WTC11 (cell line): Measurements from ENCODE around the gene KCNJ1. TPM values are rescaled to one million over a fixed set of nuclear protein-coding genes. Genes with fewer than 3 reads are reported as not detected.

Source experiments
- ATAC-seq: fragments of 200-7000 bp; cut with Tn5 transposase; 2 replicates; pipeline ENCODE4 v1.10.0; 2021; ENCODE audit warnings: mild to moderate bottlenecking, moderate library complexity
- CTCF ChIA-PET: fragments of 300-600 bp; sonication (Branson Sonifier 250); formaldehyde crosslinking; loops from one replicate; lab custom pipeline; 2021; ENCODE audit warnings: antibody characterized with exemption; lab: Charles Lee
- POLR2A ChIA-PET: fragments of 350-600 bp; sonication (Branson Sonifier 250); formaldehyde crosslinking; loops from one replicate; lab custom pipeline; 2021; ENCODE audit warnings: antibody characterized with exemption; lab: Charles Lee
- DNase-seq: peaks from one replicate; pipeline ENCODE4 v3.0.0; 2021; ENCODE audit warnings: low spot score
- H3K27ac Mint-ChIP-seq: 2 replicates; pipeline ENCODE4 v1.8.0; 2021; ENCODE audit warnings: mixed read lengths
- H3K27me3 Mint-ChIP-seq: 2 replicates; pipeline ENCODE4 v1.8.0; 2021; ENCODE audit warnings: low read depth, mild to moderate bottlenecking, moderate library complexity, mixed read lengths
- H3K36me3 Mint-ChIP-seq: 2 replicates; pipeline ENCODE4 v1.8.0; 2021; ENCODE audit warnings: mixed read lengths
- H3K4me1 Mint-ChIP-seq: 2 replicates; pipeline ENCODE4 v1.8.0; 2022; ENCODE audit warnings: mixed read lengths
- H3K4me3 Mint-ChIP-seq: 2 replicates; pipeline ENCODE4 v1.8.0; 2021; ENCODE audit warnings: mild to moderate bottlenecking, moderate library complexity, mixed read lengths
- H3K9me3 Mint-ChIP-seq: 2 replicates; pipeline ENCODE4 v1.8.0; 2021; ENCODE audit warnings: mixed read lengths
- HMGA2 ChIP-seq: fragments of 250-450 bp; sonication (Bioruptor Pico); IDR thresholded peaks from 2 replicates; pipeline ENCODE4 v1.4.0; 2021; ENCODE audit warnings: mild to moderate bottlenecking, moderate library complexity
- NR1H2 ChIP-seq: sonication (generic); formaldehyde crosslinking; IDR thresholded peaks from 2 replicates; pipeline ENCODE4 v1.9.0; 2021; ENCODE audit warnings: mild to moderate bottlenecking, moderate library complexity, missing genetic modification reagents
- RELA ChIP-seq: sonication (generic); formaldehyde crosslinking; IDR thresholded peaks from 2 replicates; pipeline ENCODE4 v1.8.1; 2022; ENCODE audit warnings: missing genetic modification reagents, mild to moderate bottlenecking, borderline replicate concordance
- SMAD4 ChIP-seq: sonication (generic); formaldehyde crosslinking; IDR thresholded peaks from 2 replicates; pipeline ENCODE4 v1.8.0; 2022; ENCODE audit warnings: mild to moderate bottlenecking, missing genetic modification reagents
- SOX15 ChIP-seq: fragments of 250-450 bp; sonication (Bioruptor Pico); IDR thresholded peaks from 2 replicates; pipeline ENCODE4 v1.9.0; 2021; ENCODE audit warnings: mild to moderate bottlenecking
- ZNF219 ChIP-seq: sonication (generic); formaldehyde crosslinking; IDR thresholded peaks from 2 replicates; pipeline ENCODE4 v1.8.0; 2023; ENCODE audit warnings: missing genetic modification reagents, mild to moderate bottlenecking, borderline replicate concordance
- ZNF671 ChIP-seq: fragments of 250-450 bp; sonication (Bioruptor Pico); IDR thresholded peaks from 2 replicates; pipeline ENCODE4 v1.8.0; 2021; ENCODE audit warnings: mild to moderate bottlenecking
- total RNA-seq: library from RNA; stranded (reverse); gene quantifications from 3 replicates; pipeline ENCODE4 v1.2.3, GENCODE V29; 2021
- TF ChIP-seq, protein P1 (sequence below): sonication (generic); formaldehyde crosslinking; IDR thresholded peaks from 2 replicates; pipeline ENCODE4 v1.8.0; 2022; ENCODE audit warnings: missing genetic modification reagents
- TF ChIP-seq, protein P2 (sequence below): sonication (generic); formaldehyde crosslinking; IDR thresholded peaks from 2 replicates; pipeline ENCODE4 v1.8.1; 2022; ENCODE audit warnings: mild to moderate bottlenecking, missing genetic modification reagents, moderate library complexity, borderline replicate concordance
- TF ChIP-seq, protein P3 (sequence below): sonication (generic); formaldehyde crosslinking; IDR thresholded peaks from 2 replicates; pipeline ENCODE4 v1.8.1; 2023; ENCODE audit warnings: mild to moderate bottlenecking, missing genetic modification reagents, moderate library complexity
- TF ChIP-seq, protein P4 (sequence below): sonication (generic); formaldehyde crosslinking; conservative IDR thresholded peaks from 2 replicates; pipeline ENCODE4 v1.8.1; 2022; ENCODE audit warnings: mild to moderate bottlenecking, missing genetic modification reagents
- TF ChIP-seq, protein P5 (sequence below): sonication (generic); formaldehyde crosslinking; conservative IDR thresholded peaks from 2 replicates; pipeline ENCODE4 v1.8.1; 2023; ENCODE audit warnings: mild to moderate bottlenecking, low read depth, missing genetic modification reagents, moderate library complexity
- TF ChIP-seq, protein P6 (sequence below): fragments of 250-450 bp; sonication (Bioruptor Pico); conservative IDR thresholded peaks from 2 replicates; pipeline ENCODE4 v1.9.0; 2021; ENCODE audit warnings: mild to moderate bottlenecking
- TF ChIP-seq, protein P7 (sequence below): sonication (generic); formaldehyde crosslinking; IDR thresholded peaks from 2 replicates; pipeline ENCODE4 v1.8.1; 2023; ENCODE audit warnings: mild to moderate bottlenecking, moderate library complexity, missing genetic modification reagents

The KCNJ1 gene
- total RNA-seq, 1 experiment from 2014 or later, result 0.24 TPM

DNA sequence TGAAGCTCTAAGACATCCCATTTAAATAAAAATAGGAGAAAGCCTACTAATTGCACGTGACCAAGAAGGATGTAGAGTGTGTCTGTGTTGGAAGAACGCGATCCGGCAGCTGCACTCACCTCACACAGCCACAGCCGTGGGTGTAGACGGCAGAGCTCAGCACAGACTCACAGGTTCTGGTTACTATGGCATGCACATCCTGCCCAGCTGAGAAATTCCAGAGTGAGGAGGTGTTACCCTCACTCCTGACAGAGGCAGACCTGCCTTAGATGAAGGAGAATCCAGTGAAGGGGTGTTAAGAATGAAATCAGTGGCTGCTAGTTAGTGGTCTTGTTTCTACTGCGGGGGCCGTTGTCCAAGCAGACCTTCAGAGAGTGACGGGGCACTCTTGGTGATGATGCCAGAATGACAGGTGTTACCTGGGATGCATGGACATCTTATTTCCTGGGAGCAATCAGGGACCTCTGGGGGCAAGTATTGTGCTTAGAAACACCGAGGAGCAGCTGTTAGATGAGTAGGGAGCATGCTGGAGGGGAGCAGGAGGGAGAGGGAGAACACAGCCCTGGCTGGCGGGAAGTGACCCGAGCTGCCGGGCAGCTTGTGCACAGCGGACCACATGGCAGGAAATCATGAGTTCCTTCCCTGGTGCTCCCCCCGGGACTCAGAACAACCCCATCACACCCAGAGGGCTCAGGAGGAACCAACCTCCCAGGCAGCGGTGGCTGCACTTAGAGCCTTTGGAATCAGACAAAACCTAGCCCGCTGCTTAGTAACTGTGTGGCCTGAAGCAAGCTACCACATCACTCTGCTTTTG, 36.4 kb upstream of the KCNJ1 start (continued):
- TF ChIP-seq, protein P1, sequence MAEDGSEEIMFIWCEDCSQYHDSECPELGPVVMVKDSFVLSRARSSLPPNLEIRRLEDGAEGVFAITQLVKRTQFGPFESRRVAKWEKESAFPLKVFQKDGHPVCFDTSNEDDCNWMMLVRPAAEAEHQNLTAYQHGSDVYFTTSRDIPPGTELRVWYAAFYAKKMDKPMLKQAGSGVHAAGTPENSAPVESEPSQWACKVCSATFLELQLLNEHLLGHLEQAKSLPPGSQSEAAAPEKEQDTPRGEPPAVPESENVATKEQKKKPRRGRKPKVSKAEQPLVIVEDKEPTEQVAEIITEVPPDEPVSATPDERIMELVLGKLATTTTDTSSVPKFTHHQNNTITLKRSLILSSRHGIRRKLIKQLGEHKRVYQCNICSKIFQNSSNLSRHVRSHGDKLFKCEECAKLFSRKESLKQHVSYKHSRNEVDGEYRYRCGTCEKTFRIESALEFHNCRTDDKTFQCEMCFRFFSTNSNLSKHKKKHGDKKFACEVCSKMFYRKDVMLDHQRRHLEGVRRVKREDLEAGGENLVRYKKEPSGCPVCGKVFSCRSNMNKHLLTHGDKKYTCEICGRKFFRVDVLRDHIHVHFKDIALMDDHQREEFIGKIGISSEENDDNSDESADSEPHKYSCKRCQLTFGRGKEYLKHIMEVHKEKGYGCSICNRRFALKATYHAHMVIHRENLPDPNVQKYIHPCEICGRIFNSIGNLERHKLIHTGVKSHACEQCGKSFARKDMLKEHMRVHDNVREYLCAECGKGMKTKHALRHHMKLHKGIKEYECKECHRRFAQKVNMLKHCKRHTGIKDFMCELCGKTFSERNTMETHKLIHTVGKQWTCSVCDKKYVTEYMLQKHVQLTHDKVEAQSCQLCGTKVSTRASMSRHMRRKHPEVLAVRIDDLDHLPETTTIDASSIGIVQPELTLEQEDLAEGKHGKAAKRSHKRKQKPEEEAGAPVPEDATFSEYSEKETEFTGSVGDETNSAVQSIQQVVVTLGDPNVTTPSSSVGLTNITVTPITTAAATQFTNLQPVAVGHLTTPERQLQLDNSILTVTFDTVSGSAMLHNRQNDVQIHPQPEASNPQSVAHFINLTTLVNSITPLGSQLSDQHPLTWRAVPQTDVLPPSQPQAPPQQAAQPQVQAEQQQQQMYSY (CRISPR knock-in tag), result no peak
- TF ChIP-seq RELA (CRISPR knock-in tag), result no peak
- no peak for TF ChIP-seq SOX15 (CRISPR knock-in tag)

DNA sequence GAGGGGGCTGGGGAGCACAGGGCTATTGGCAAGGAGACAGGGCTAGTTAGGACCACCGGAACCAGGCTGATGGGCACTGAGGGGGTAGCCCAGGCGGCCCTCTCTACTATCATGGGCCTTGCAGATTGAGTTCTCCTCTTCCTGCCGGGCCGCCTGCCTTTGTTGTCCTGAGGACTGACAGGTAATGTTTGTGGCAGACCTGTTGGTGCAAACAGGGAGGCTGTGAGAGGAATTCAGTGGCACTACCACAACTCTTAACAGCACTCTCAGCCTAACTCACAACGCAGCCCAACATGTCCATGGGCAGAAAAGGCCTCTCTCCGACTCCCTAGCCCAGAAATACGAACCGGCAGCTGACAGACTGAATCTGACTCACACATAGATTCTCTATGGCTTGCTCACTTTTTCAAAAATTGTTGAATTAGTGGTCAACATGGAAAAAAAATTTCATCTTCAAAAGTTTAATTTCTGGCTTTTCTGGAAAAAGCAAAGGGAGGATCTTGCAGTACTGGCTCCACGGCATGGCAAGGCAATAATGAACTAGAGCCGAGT, 35.5 kb upstream of the KCNJ1 start:
- no peaks in the 10 kb centered on the region; the same call in 1 of the 2 replicates for H3K36me3 Mint-ChIP-seq
- TF ChIP-seq, protein P2, sequence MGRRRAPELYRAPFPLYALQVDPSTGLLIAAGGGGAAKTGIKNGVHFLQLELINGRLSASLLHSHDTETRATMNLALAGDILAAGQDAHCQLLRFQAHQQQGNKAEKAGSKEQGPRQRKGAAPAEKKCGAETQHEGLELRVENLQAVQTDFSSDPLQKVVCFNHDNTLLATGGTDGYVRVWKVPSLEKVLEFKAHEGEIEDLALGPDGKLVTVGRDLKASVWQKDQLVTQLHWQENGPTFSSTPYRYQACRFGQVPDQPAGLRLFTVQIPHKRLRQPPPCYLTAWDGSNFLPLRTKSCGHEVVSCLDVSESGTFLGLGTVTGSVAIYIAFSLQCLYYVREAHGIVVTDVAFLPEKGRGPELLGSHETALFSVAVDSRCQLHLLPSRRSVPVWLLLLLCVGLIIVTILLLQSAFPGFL (CRISPR knock-in tag), result no peak
- TF ChIP-seq, protein P3, sequence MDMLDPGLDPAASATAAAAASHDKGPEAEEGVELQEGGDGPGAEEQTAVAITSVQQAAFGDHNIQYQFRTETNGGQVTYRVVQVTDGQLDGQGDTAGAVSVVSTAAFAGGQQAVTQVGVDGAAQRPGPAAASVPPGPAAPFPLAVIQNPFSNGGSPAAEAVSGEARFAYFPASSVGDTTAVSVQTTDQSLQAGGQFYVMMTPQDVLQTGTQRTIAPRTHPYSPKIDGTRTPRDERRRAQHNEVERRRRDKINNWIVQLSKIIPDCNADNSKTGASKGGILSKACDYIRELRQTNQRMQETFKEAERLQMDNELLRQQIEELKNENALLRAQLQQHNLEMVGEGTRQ (CRISPR knock-in tag), result no peak
- TF ChIP-seq, protein P4, sequence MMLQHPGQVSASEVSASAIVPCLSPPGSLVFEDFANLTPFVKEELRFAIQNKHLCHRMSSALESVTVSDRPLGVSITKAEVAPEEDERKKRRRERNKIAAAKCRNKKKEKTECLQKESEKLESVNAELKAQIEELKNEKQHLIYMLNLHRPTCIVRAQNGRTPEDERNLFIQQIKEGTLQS, result no peak
- TF ChIP-seq RELA (CRISPR knock-in tag), result no peak
- no peak for TF ChIP-seq HMGA2 (CRISPR knock-in tag)
- TF ChIP-seq, protein P5, sequence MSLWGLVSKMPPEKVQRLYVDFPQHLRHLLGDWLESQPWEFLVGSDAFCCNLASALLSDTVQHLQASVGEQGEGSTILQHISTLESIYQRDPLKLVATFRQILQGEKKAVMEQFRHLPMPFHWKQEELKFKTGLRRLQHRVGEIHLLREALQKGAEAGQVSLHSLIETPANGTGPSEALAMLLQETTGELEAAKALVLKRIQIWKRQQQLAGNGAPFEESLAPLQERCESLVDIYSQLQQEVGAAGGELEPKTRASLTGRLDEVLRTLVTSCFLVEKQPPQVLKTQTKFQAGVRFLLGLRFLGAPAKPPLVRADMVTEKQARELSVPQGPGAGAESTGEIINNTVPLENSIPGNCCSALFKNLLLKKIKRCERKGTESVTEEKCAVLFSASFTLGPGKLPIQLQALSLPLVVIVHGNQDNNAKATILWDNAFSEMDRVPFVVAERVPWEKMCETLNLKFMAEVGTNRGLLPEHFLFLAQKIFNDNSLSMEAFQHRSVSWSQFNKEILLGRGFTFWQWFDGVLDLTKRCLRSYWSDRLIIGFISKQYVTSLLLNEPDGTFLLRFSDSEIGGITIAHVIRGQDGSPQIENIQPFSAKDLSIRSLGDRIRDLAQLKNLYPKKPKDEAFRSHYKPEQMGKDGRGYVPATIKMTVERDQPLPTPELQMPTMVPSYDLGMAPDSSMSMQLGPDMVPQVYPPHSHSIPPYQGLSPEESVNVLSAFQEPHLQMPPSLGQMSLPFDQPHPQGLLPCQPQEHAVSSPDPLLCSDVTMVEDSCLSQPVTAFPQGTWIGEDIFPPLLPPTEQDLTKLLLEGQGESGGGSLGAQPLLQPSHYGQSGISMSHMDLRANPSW, result no peak
- TF ChIP-seq, protein P6, sequence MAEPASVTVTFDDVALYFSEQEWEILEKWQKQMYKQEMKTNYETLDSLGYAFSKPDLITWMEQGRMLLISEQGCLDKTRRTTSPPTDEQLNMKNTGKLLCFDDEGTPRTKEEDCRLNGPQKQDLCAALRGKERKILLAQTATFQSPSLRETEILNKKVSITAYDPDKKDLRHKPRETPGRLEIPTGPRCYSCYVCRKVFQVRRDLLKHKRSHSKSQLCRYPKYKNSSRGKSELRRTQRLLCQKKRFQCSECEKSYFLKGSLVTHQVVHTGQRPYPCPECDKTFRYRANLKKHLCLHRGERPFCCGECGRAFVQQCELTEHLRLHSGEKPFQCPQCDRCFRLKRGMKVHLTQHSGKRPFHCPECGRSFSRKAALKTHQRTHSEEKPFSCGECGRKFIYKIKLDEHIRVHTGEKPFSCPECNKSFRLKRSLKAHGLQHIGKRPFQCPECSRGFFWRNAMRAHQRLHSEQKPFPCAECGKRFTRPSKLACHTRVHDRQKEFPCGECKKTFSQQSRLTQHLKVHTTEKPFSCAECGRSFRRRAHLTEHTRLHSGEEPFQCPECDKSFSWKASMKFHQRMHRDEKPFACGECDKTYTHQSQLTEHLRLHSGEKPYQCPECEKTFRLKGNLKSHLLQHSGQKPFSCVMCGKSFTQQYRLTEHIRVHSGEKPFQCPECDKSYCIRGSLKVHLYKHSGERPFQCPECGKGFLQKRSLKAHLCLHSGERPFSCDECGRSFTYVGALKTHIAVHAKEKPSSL (CRISPR knock-in tag), result no peak
- TF ChIP-seq, protein P7, sequence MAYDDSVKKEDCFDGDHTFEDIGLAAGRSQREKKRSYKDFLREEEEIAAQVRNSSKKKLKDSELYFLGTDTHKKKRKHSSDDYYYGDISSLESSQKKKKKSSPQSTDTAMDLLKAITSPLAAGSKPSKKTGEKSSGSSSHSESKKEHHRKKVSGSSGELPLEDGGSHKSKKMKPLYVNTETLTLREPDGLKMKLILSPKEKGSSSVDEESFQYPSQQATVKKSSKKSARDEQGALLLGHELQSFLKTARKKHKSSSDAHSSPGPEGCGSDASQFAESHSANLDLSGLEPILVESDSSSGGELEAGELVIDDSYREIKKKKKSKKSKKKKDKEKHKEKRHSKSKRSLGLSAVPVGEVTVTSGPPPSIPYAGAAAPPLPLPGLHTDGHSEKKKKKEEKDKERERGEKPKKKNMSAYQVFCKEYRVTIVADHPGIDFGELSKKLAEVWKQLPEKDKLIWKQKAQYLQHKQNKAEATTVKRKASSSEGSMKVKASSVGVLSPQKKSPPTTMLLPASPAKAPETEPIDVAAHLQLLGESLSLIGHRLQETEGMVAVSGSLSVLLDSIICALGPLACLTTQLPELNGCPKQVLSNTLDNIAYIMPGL (CRISPR knock-in tag), result no peak
- TF ChIP-seq ZNF219 (CRISPR knock-in tag), result no peak
- no peak for TF ChIP-seq ZNF671 (CRISPR knock-in tag)
- no peak for TF ChIP-seq NR1H2 (CRISPR knock-in tag)
- no peak for TF ChIP-seq SMAD4
- H3K4me1 Mint-ChIP-seq, result peaks cover 40% of the 10 kb centered on the region
- H3K4me3 Mint-ChIP-seq, result peak overlapping the region; percentile 55
- ATAC-seq, result no peak
- ChIA-PET POLR2A (interaction anchor here (1.4 to 1.5 kb wide), 2 partner anchors 9 to 11 kb away, joined by 3 to 8 read pairs; partner anchors contain the start of gene KCNJ5), CTCF (interaction anchor here (1.1 to 10.5 kb wide), 5 partner anchors 14 to 745 kb away, joined by 5 to 245 read pairs (median 35); partner anchors contain the start of gene KCNJ5)
- H3K27ac Mint-ChIP-seq, result no peak overlapping the region
- no peak for DNase-seq
- no peaks in the 10 kb centered on the region; the same call in 1 of the 2 replicates for H3K9me3 Mint-ChIP-seq
- peaks cover 93% of the 10 kb centered on the region for H3K27me3 Mint-ChIP-seq
